Fibroblast of lung (primary cell): ENCODE data around the gene GNAL.

ENCODE experiments used
- CTCF ChIP-seq, 2 donors: IDR thresholded peaks in 1 of 2; conservative IDR thresholded peaks in 1 of 2; 1 replicate in 1 of 2; 2 replicates in 1 of 2; pipeline ENCODE4 v1.5.1; 2011 to 2012; ENCODE audit warnings: low read length in 2 of 2, control low read depth in 1 of 2, inconsistent platforms in 1 of 2, low read depth in 1 of 2, mild to moderate bottlenecking in 1 of 2
- EZH2 ChIP-seq: IDR thresholded peaks from 2 replicates; pipeline ENCODE4 v1.5.1; 2012; ENCODE audit warnings: low read length, control low read depth, mild to moderate bottlenecking; ENCODE audit errors: missing control alignments

GRCh38 chr18:11751341-11752115 is 62.5 kb downstream of the GNAL start:
- TF ChIP-seq CTCF (conservative IDR thresholded peaks at IDR 0.05 in 1 of 2, IDR thresholded peaks at IDR 0.05 in 1 of 2; ENCODE audit: low read depth in 1 of 2, low read length in 2 of 2) (no peak), EZH2 (no peak)
